ENCODE results near the gene HYAL3. TPM values are rescaled to one million over a fixed set of nuclear protein-coding genes. Genes with fewer than 3 reads are reported as not detected.

HYAL3 gene
- total RNA-seq, 1 experiment from 2014 or later: 2.9 TPM

DNA sequence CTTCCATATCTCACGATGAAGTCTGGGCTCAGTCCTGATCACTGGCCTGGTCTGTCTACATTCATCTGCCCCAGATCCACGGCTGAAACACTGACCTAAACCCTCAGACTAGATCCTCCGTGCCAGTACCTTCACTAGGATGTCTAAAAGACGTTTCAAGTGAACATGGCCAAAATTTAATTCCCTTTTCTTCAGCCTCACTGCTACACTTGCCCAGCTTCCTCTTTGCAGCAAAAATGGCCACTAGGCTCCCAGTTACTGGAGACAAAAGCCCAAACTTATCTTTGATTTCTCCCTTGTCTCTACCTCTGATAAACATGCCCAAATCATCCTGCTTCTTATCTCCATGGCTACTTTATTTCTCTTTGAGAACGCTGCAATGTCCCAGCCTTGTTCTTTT lies 39.8 kb upstream of the HYAL3 start:
- CTCF ChIA-PET: interaction anchor here (0.7 to 2.6 kb wide), 3 partner anchors 9 to 92 kb away, joined by 3 to 21 read pairs (median 12); partner anchors contain the start of gene HYAL1
- no peaks in the 10 kb centered on the region for H3K9me3 Mint-ChIP-seq
- H3K4me3 Mint-ChIP-seq: peak overlapping the region; percentile 95
- peaks cover 60% of the 10 kb centered on the region for H3K27me3 Mint-ChIP-seq (ENCODE audit: low read depth)
- TF ChIP-seq, protein P1, sequence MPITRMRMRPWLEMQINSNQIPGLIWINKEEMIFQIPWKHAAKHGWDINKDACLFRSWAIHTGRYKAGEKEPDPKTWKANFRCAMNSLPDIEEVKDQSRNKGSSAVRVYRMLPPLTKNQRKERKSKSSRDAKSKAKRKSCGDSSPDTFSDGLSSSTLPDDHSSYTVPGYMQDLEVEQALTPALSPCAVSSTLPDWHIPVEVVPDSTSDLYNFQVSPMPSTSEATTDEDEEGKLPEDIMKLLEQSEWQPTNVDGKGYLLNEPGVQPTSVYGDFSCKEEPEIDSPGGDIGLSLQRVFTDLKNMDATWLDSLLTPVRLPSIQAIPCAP (CRISPR knock-in tag; IDR thresholded peaks at IDR 0.05): no peak
- TF ChIP-seq NFE2L1 (CRISPR knock-in tag; IDR thresholded peaks at IDR 0.05): no peak
- no peak for TF ChIP-seq MXD4 (CRISPR knock-in tag; IDR thresholded peaks at IDR 0.05; ENCODE audit: borderline replicate concordance)
- TF ChIP-seq, protein P2, sequence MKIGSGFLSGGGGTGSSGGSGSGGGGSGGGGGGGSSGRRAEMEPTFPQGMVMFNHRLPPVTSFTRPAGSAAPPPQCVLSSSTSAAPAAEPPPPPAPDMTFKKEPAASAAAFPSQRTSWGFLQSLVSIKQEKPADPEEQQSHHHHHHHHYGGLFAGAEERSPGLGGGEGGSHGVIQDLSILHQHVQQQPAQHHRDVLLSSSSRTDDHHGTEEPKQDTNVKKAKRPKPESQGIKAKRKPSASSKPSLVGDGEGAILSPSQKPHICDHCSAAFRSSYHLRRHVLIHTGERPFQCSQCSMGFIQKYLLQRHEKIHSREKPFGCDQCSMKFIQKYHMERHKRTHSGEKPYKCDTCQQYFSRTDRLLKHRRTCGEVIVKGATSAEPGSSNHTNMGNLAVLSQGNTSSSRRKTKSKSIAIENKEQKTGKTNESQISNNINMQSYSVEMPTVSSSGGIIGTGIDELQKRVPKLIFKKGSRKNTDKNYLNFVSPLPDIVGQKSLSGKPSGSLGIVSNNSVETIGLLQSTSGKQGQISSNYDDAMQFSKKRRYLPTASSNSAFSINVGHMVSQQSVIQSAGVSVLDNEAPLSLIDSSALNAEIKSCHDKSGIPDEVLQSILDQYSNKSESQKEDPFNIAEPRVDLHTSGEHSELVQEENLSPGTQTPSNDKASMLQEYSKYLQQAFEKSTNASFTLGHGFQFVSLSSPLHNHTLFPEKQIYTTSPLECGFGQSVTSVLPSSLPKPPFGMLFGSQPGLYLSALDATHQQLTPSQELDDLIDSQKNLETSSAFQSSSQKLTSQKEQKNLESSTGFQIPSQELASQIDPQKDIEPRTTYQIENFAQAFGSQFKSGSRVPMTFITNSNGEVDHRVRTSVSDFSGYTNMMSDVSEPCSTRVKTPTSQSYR (CRISPR knock-in tag; IDR thresholded peaks at IDR 0.05): no peak
- TF ChIP-seq IRF2 (CRISPR knock-in tag; IDR thresholded peaks at IDR 0.05; ENCODE audit: borderline replicate concordance, low read depth): no peak
- no peak for TF ChIP-seq RELA (CRISPR knock-in tag; IDR thresholded peaks at IDR 0.05; ENCODE audit: borderline replicate concordance)
- TF ChIP-seq OVOL2 (CRISPR knock-in tag; IDR thresholded peaks at IDR 0.05; ENCODE audit: borderline replicate concordance): no peak
- no peak for TF ChIP-seq SMAD4 (CRISPR knock-in tag; IDR thresholded peaks at IDR 0.05)
- TF ChIP-seq, protein P3, sequence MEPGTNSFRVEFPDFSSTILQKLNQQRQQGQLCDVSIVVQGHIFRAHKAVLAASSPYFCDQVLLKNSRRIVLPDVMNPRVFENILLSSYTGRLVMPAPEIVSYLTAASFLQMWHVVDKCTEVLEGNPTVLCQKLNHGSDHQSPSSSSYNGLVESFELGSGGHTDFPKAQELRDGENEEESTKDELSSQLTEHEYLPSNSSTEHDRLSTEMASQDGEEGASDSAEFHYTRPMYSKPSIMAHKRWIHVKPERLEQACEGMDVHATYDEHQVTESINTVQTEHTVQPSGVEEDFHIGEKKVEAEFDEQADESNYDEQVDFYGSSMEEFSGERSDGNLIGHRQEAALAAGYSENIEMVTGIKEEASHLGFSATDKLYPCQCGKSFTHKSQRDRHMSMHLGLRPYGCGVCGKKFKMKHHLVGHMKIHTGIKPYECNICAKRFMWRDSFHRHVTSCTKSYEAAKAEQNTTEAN (CRISPR knock-in tag; IDR thresholded peaks at IDR 0.05): no peak
- TF ChIP-seq, protein P4, sequence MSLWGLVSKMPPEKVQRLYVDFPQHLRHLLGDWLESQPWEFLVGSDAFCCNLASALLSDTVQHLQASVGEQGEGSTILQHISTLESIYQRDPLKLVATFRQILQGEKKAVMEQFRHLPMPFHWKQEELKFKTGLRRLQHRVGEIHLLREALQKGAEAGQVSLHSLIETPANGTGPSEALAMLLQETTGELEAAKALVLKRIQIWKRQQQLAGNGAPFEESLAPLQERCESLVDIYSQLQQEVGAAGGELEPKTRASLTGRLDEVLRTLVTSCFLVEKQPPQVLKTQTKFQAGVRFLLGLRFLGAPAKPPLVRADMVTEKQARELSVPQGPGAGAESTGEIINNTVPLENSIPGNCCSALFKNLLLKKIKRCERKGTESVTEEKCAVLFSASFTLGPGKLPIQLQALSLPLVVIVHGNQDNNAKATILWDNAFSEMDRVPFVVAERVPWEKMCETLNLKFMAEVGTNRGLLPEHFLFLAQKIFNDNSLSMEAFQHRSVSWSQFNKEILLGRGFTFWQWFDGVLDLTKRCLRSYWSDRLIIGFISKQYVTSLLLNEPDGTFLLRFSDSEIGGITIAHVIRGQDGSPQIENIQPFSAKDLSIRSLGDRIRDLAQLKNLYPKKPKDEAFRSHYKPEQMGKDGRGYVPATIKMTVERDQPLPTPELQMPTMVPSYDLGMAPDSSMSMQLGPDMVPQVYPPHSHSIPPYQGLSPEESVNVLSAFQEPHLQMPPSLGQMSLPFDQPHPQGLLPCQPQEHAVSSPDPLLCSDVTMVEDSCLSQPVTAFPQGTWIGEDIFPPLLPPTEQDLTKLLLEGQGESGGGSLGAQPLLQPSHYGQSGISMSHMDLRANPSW (CRISPR knock-in tag; conservative IDR thresholded peaks at IDR 0.05; ENCODE audit: low read depth): no peak
- DNase-seq (ENCODE audit: low spot score): no peak
- no peak overlapping the region for H3K27ac Mint-ChIP-seq
- H3K4me1 Mint-ChIP-seq: peaks cover 33% of the 10 kb centered on the region
- H3K36me3 Mint-ChIP-seq: no peaks in the 10 kb centered on the region
- POLR2A ChIA-PET: interaction anchor here (0.6 kb wide), 1 partner anchor 127 kb away, joined by 4 read pairs; no protein-coding TSS in a partner anchor
- no peak for ATAC-seq

DNA sequence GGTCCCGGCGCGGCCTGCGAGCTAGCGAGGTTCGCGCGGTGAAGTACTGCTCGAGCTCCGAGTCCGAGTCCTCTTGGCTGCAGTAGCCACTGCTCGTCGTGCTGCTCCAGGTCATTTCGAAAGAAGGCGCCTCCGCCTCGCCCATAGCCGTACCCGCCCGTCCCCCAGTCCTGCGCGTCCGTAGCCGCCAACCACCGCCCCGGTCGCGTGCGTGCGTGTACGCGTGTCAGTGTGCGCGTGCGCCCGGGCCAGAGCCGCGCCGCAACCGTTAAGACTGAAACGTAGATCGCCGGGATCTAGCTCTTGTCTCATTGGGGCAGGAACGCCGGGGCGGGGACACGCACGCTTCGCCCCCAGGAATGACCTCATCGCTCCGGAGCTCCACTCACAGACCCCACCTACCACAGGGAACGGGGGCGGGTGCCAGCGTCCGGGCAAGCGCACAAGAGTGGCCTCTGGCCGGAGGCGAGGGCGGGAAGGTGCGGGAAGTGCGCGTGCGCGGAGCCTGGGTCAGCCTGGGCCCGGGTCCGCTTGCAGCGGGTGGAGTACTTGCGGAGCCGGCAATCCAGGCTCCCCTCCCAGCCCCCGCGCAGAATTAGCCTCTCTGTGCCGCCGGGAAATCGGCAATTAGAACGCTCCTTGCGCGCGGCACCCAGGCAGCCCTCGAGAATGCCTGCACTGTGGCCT lies 38.1 kb upstream of the HYAL3 start:
- Mint-ChIP-seq H3K9me3 (no peaks in the 10 kb centered on the region), H3K27ac (peak overlapping the region; percentile 98), H3K27me3 (ENCODE audit: low read depth) (peaks cover 43% of the 10 kb centered on the region), H3K4me3 (peak overlapping the region; percentile 95), H3K4me1 (peaks cover 33% of the 10 kb centered on the region), H3K36me3 (peaks cover under 1% of the 10 kb centered on the region)
- ChIA-PET CTCF (interaction anchor here (0.6 to 2.7 kb wide), 34 partner anchors 9 to 279 kb away, joined by 3 to 71 read pairs (median 6); partner anchors contain the start of genes C3orf18, CISH, CYB561D2 and GNAI2), POLR2A (interaction anchor here (0.6 to 2.4 kb wide), 16 partner anchors 8 to 274 kb away, joined by 3 to 21 read pairs (median 3); partner anchors contain the start of genes CISH, CYB561D2, HEMK1 and HYAL2)
- DNase-seq (ENCODE audit: low spot score) (peak; percentile 99), ATAC-seq (peak; percentile 91)
- TF ChIP-seq, protein P5, sequence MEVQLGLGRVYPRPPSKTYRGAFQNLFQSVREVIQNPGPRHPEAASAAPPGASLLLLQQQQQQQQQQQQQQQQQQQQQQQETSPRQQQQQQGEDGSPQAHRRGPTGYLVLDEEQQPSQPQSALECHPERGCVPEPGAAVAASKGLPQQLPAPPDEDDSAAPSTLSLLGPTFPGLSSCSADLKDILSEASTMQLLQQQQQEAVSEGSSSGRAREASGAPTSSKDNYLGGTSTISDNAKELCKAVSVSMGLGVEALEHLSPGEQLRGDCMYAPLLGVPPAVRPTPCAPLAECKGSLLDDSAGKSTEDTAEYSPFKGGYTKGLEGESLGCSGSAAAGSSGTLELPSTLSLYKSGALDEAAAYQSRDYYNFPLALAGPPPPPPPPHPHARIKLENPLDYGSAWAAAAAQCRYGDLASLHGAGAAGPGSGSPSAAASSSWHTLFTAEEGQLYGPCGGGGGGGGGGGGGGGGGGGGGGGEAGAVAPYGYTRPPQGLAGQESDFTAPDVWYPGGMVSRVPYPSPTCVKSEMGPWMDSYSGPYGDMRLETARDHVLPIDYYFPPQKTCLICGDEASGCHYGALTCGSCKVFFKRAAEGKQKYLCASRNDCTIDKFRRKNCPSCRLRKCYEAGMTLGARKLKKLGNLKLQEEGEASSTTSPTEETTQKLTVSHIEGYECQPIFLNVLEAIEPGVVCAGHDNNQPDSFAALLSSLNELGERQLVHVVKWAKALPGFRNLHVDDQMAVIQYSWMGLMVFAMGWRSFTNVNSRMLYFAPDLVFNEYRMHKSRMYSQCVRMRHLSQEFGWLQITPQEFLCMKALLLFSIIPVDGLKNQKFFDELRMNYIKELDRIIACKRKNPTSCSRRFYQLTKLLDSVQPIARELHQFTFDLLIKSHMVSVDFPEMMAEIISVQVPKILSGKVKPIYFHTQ (CRISPR knock-in tag; IDR thresholded peaks at IDR 0.05): no peak
- no peak; the same call in 1 of the 2 replicates for TF ChIP-seq TP53 (CRISPR knock-in tag; IDR thresholded peaks at IDR 0.05)
- TF ChIP-seq MYBL2 (CRISPR knock-in tag; IDR thresholded peaks at IDR 0.05): peak; percentile 98
- TF ChIP-seq RORB (CRISPR knock-in tag; IDR thresholded peaks at IDR 0.05): no peak
- TF ChIP-seq FOXJ3 (CRISPR knock-in tag; IDR thresholded peaks at IDR 0.05; ENCODE audit: borderline replicate concordance): no peak
- no peak for TF ChIP-seq IRF2 (CRISPR knock-in tag; IDR thresholded peaks at IDR 0.05; ENCODE audit: borderline replicate concordance, low read depth)
- TF ChIP-seq, protein P6, sequence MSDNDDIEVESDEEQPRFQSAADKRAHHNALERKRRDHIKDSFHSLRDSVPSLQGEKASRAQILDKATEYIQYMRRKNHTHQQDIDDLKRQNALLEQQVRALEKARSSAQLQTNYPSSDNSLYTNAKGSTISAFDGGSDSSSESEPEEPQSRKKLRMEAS (CRISPR knock-in tag; IDR thresholded peaks at IDR 0.05): peak; percentile 95
- TF ChIP-seq ZNF138 (CRISPR knock-in tag; conservative IDR thresholded peaks at IDR 0.05): peak; percentile 90
- TF ChIP-seq ZNF121 (CRISPR knock-in tag; IDR thresholded peaks at IDR 0.05): no peak
- TF ChIP-seq JAZF1 (CRISPR knock-in tag; IDR thresholded peaks at IDR 0.05): no peak
- TF ChIP-seq FOXK1 (CRISPR knock-in tag; IDR thresholded peaks at IDR 0.05): no peak
- TF ChIP-seq NFE2L1 (CRISPR knock-in tag; IDR thresholded peaks at IDR 0.05): no peak; the same call in none of the 2 replicates
- TF ChIP-seq ZNF232 (CRISPR knock-in tag; IDR thresholded peaks at IDR 0.05): peak; percentile 88; the same call in 1 of the 2 replicates
- TF ChIP-seq CREB1 (CRISPR knock-in tag; IDR thresholded peaks at IDR 0.05): no peak; the same call in 1 of the 2 replicates
- peak; percentile 74; the same call in 1 of the 2 replicates for TF ChIP-seq SMAD3 (CRISPR knock-in tag; IDR thresholded peaks at IDR 0.05; ENCODE audit: borderline replicate concordance)
- TF ChIP-seq SP1 (CRISPR knock-in tag; conservative IDR thresholded peaks at IDR 0.05): peak; percentile 79; the same call in 1 of the 2 replicates
